GM18861 (cell line): ENCODE measurements around the gene CYP4X1.
"Not testable (repeated sequence)": the region's sequence is repeated elsewhere in the genome, so short reads cannot be mapped to it uniquely, and the experiment has no call there.

ENCODE experiments used
- ATAC-seq: cut with Tn5 transposase; IDR thresholded peaks from one replicate; pipeline ENCODE4 v1.9.1; 2021; ENCODE audit not compliant: unreplicated experiment

CYP4X1 gene, protein sequence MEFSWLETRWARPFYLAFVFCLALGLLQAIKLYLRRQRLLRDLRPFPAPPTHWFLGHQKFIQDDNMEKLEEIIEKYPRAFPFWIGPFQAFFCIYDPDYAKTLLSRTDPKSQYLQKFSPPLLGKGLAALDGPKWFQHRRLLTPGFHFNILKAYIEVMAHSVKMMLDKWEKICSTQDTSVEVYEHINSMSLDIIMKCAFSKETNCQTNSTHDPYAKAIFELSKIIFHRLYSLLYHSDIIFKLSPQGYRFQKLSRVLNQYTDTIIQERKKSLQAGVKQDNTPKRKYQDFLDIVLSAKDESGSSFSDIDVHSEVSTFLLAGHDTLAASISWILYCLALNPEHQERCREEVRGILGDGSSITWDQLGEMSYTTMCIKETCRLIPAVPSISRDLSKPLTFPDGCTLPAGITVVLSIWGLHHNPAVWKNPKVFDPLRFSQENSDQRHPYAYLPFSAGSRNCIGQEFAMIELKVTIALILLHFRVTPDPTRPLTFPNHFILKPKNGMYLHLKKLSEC

GRCh38 chr1:47023268-47024140 is at the start of gene CYP4X1:
TSS of gene CYP4X1 (plus strand) at chr1:47023669. CDS start at chr1:47023818, 149 bp downstream.
- no peak for ATAC-seq

DNA sequence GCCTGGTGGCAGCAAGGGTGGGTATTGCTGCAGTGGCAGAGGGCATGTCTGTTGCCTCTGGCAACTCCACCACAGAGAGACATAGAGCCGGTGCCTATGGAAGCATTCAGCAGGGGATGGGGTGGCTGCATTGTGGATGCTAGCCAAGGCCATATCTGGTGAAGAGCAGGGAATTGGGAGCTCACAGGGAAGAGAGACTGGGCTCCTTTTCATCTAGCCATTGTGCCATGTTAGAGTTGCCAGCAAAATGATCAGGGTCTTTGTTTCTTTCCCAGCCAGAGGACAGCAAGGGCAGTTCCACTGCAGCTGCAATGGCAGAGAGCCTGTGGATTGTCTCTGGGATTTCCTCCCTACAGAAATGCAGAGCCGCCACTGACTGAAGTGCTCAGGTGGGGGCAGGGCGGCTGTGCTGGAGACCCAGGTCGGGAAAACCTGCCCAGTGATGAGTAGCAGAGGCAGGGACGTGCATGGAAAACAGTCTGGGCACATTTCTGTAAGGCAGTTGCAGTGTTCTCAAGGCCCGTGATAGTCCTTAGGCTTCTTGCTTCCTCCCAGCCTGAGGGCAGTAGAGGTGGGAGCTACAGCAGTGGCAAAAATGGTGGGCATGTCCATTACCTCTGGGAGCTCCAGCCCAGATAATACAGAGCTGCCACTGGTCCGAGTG is 40.2 kb upstream of the CYP4X1 start:
- ATAC-seq: no peak

- ATAC-seq: no peak
Observed at GRCh38 chr1:46983830-46984586, 39.5 kb upstream of the CYP4X1 start.

GRCh38 chr1:46990541-46990940 is 32.9 kb upstream of the CYP4X1 start:
- ATAC-seq: not testable (repeated sequence)

DNA sequence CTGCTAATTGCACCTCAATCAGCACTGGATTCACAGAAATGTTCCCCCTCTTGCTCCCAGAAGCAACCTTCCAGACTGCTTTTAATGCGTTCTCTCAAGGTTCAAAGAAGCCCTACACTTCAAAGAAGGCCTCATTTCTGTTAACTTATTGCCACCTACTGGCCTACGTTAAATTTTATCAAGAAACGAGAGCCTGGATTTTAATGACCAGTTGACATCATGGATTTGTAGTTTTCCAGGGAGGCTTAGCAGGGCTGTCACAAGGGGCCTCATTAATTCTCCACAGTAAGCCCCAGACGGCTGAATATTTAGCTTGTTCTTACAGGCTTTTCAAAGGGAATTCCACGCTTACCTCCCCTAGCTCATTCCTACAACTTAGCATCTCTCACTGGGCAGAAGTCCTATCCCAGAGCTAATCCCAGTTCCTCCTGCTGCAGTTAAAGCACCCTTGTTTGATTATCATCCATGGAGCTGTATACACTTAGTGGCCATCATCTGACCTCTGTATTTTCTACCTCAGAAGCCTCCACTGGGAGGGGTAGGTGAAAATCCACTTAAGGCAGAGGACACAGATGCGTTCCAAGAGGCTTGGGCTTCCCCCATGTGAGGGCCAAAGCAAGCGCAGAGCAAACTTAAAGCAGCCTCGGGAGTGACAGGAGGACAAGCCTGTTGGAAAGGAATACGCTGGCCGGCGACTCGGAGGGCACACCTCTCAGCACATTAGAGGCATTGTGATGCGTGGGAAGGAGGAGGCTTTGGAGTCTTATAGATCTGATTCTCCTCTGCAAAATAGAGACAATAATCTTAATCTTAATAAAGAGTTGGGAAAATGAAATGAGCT is 32.2 kb upstream of the CYP4X1 start:
- no peak for ATAC-seq

- ATAC-seq: no peak
Observed at GRCh38 chr1:46996659-46997281, 26.7 kb upstream of the CYP4X1 start.

- no peak for ATAC-seq
Observed at GRCh38 chr1:47002211-47002610, 21.3 kb upstream of the CYP4X1 start.

- no peak for ATAC-seq
Observed at GRCh38 chr1:47003896-47004403, 19.5 kb upstream of the CYP4X1 start.

DNA sequence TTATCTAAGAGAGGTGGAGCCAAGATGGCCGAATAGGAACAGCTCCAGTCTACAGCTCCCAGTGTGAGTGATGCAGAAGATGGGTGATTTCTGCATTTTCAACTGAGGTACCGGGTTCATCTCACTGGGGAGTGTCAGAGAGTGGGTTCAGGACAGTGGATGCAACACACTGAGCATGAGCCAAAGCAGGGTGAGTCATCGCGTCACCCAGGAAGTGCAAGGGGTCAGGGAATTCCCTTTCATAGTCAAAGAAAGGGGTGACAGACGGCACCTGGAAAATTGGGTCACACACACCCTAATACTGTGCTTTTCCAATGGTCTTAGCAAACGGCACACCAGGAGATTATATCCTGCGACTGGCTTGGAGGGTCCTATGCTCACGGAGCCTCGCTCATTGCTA is 17.0 kb upstream of the CYP4X1 start:
- not testable (repeated sequence) for ATAC-seq

GRCh38 chr1:47013293-47013692 is 10.2 kb upstream of the CYP4X1 start:
- no peak for ATAC-seq

DNA sequence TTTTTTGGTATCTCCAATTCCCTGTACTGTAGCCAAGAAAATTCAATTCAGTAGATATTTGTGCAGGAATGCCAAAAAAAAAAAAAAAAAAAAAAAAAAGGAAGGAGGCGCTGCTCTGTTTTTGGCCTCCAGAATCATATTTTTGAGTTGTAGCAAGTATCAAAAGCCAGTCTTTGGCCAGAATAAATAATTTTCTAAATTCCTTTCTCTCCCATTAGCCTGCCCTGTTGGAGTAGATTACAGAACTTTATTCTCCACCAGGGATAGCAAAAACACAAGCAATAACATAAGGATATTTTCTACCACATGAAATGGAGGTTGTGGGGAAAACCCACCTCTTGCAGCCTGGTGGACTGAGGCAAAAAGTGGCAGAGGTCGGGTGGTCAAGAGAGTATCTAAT is 2.4 kb upstream of the CYP4X1 start:
- no peak for ATAC-seq

- ATAC-seq: no peak
Observed at GRCh38 chr1:47024141-47024801, 802 bp downstream of the CYP4X1 start.

DNA sequence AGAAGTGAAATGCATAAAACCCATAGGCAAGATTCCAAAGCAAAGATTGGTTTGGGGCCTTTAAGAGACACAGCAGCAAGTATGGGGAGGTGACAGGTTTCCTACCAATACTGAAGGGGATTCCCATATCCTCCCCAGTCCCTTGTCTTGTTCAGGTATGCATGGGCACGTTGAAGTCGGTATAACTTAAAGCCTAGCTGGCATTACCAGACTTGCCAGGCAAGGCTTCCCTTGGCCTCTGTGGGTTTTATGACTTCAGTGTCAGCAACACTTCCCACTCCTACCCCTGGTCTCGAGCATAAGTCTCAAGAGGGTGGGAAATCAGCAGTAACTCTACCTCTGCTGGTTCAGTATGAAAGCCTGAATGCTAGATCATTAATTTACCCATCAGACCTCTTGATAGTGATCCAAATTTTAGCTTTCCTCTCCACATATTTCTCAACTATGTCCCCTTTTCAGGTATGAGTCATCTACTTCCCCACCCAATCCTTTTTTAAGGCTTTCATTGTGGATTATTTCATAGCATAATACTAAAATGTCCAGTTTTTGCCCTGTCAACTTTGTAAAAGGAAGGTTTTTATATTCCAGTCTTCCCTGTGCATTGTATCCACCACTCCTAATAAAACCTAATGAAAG is 6.8 kb downstream of the CYP4X1 start:
- ATAC-seq: no peak

GRCh38 chr1:47031059-47031458 is 7.6 kb downstream of the CYP4X1 start:
- no peak for ATAC-seq

- ATAC-seq: no peak
Observed at GRCh38 chr1:47031585-47031984, 8.1 kb downstream of the CYP4X1 start.

GRCh38 chr1:47036764-47037163 is 13.3 kb downstream of the CYP4X1 start:
- ATAC-seq: no peak

GRCh38 chr1:47059376-47059775 is 35.9 kb downstream of the CYP4X1 start:
- no peak for ATAC-seq

DNA sequence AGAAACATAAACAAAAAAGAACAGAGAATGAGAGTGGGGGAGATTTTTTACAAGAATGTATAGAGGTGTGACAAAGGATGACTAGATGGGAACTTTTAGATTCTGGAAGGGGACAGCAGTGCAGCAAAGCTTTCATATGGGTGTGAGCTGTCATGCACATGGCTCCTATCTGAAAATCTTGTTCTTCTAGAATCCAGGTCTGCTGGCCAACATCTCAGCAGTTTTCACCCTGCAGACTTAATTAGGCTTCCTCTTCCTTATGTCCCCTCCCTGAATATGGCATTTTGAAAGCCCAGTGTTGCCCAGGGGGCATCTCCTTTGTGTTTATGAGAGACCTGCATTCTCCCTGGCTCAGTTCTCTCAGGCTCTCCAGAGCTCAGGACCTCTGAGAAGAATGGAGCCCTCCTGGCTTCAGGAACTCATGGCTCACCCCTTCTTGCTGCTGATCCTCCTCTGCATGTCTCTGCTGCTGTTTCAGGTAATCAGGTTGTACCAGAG is 43.7 kb downstream of the CYP4X1 start, which contains the start of gene CYP4Z1:
Gene CYP4Z1 (plus strand): TSS at position 135 of the 498 bp plus-strand sequence. CDS start 260 bp downstream, at position 395.
- ATAC-seq: no peak
